Measurements from ENCODE around the gene DDAH1.
"Not testable (repeated sequence)": the region's sequence is repeated elsewhere in the genome, so short reads cannot be mapped to it uniquely, and the experiment has no call there.

The DDAH1 gene

GRCh38 chr1:85481688-85482087 lies 16.7 kb upstream of the DDAH1 start:
- H3K27ac ChIP-seq, result no peak overlapping the region
- no peak for TF ChIP-seq ZFX (IDR thresholded peaks at IDR 0.05)
- no peak for TF ChIP-seq CTCF (conservative IDR thresholded peaks at IDR 0.05)

GRCh38 chr1:85480566-85480965 lies 15.6 kb upstream of the DDAH1 start:
- TF ChIP-seq ZFX (IDR thresholded peaks at IDR 0.05), result no peak
- no peak for TF ChIP-seq CTCF (conservative IDR thresholded peaks at IDR 0.05)
- H3K27ac ChIP-seq, result no peak overlapping the region

- TF ChIP-seq ZFX (IDR thresholded peaks at IDR 0.05) (no peak), CTCF (conservative IDR thresholded peaks at IDR 0.05) (no peak)
- no peak overlapping the region for H3K27ac ChIP-seq
Measured at GRCh38 chr1:85479491-85479890, 14.5 kb upstream of the DDAH1 start.

- H3K27ac ChIP-seq, result no peak overlapping the region
- no peak for TF ChIP-seq CTCF (conservative IDR thresholded peaks at IDR 0.05)
- no peak for TF ChIP-seq ZFX (IDR thresholded peaks at IDR 0.05)
Measured at GRCh38 chr1:85478366-85478765, 13.4 kb upstream of the DDAH1 start.

- TF ChIP-seq CTCF (conservative IDR thresholded peaks at IDR 0.05), result no peak
- H3K27ac ChIP-seq, result no peak overlapping the region
Measured at GRCh38 chr1:85475055-85475454, 10.1 kb upstream of the DDAH1 start.

GRCh38 chr1:85473390-85473789 lies 8.4 kb upstream of the DDAH1 start:
- H3K27ac ChIP-seq, result no peak overlapping the region
- TF ChIP-seq ZFX (IDR thresholded peaks at IDR 0.05), result no peak
- no peak for TF ChIP-seq CTCF (conservative IDR thresholded peaks at IDR 0.05)

GRCh38 chr1:85471558-85471957 lies 6.6 kb upstream of the DDAH1 start:
- no peak for TF ChIP-seq ZFX (IDR thresholded peaks at IDR 0.05)
- no peak for TF ChIP-seq CTCF (conservative IDR thresholded peaks at IDR 0.05)
- no peak overlapping the region for H3K27ac ChIP-seq

- H3K27ac ChIP-seq, result not testable (repeated sequence)
Measured at GRCh38 chr1:85470130-85470529, 5.2 kb upstream of the DDAH1 start.
